ENCODE measurements around the gene CETP. TPM values are rescaled to one million over a fixed set of nuclear protein-coding genes. Genes with fewer than 3 reads are reported as not detected.

CETP gene
- total and polyA plus RNA-seq, 2 of the 13 experiments (the other 11 are each of a cell fraction or from before 2014, with no cell fraction given) = 0.31 to 9.8 TPM

- TF ChIP-seq TBX2 (CRISPR knock-in tag; IDR thresholded peaks at IDR 0.05; ENCODE audit: borderline replicate concordance) = no peak
- TF ChIP-seq, protein P1, sequence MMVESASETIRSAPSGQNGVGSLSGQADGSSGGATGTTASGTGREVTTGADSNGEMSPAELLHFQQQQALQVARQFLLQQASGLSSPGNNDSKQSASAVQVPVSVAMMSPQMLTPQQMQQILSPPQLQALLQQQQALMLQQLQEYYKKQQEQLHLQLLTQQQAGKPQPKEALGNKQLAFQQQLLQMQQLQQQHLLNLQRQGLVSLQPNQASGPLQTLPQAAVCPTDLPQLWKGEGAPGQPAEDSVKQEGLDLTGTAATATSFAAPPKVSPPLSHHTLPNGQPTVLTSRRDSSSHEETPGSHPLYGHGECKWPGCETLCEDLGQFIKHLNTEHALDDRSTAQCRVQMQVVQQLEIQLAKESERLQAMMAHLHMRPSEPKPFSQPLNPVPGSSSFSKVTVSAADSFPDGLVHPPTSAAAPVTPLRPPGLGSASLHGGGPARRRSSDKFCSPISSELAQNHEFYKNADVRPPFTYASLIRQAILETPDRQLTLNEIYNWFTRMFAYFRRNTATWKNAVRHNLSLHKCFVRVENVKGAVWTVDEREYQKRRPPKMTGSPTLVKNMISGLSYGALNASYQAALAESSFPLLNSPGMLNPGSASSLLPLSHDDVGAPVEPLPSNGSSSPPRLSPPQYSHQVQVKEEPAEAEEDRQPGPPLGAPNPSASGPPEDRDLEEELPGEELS (CRISPR knock-in tag; IDR thresholded peaks at IDR 0.05) = no peak
- TF ChIP-seq MXD4 (CRISPR knock-in tag; IDR thresholded peaks at IDR 0.05) = no peak
- TF ChIP-seq, protein P2, sequence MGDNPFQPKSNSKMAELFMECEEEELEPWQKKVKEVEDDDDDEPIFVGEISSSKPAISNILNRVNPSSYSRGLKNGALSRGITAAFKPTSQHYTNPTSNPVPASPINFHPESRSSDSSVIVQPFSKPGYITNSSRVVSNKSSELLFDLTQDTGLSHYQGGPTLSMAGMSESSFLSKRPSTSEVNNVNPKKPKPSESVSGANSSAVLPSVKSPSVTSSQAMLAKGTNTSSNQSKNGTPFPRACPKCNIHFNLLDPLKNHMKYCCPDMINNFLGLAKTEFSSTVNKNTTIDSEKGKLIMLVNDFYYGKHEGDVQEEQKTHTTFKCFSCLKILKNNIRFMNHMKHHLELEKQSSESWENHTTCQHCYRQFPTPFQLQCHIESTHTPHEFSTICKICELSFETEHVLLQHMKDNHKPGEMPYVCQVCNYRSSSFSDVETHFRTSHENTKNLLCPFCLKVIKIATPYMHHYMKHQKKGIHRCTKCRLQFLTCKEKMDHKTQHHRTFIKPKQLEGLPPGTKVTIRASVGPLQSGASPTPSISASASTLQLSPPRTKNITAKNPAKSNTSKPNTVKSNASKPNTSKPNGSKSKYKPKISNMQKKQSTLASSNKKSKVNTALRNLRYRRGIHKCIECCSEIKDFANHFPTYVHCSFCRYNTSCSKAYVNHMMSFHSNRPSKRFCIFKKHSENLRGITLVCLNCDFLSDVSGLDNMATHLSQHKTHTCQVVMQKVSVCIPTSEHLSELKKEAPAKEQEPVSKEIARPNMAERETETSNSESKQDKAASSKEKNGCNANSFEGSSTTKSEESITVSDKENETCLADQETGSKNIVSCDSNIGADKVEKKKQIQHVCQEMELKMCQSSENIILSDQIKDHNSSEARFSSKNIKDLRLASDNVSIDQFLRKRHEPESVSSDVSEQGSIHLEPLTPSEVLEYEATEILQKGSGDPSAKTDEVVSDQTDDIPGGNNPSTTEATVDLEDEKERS (CRISPR knock-in tag; IDR thresholded peaks at IDR 0.05) = no peak
- TF ChIP-seq KDM3A (CRISPR knock-in tag; IDR thresholded peaks at IDR 0.05; ENCODE audit: low read depth) = no peak
- TF ChIP-seq ZNF782 (CRISPR knock-in tag; IDR thresholded peaks at IDR 0.05; ENCODE audit: borderline replicate concordance) = no peak
- TF ChIP-seq BRCA1 (CRISPR knock-in tag; IDR thresholded peaks at IDR 0.05) = no peak
- no peak for TF ChIP-seq HOXD1 (CRISPR knock-in tag; IDR thresholded peaks at IDR 0.05)
- no peak for TF ChIP-seq ZNF784 (CRISPR knock-in tag; IDR thresholded peaks at IDR 0.05; ENCODE audit: borderline replicate concordance)
- TF ChIP-seq FOXA1 (IDR thresholded peaks at IDR 0.05) = no peak
- no peak for TF ChIP-seq FOXA1 (CRISPR knock-in tag; IDR thresholded peaks at IDR 0.05)
- TF ChIP-seq ZNF552 (CRISPR knock-in tag; IDR thresholded peaks at IDR 0.05; ENCODE audit: borderline replicate concordance) = no peak
- peak; percentile 53 for TF ChIP-seq AGO2 (optimal IDR thresholded peaks at IDR 0.05; ENCODE audit: low read depth, low read length)
- TF ChIP-seq EED (CRISPR knock-in tag; IDR thresholded peaks at IDR 0.05) = no peak
- TF ChIP-seq MEF2D (CRISPR knock-in tag; IDR thresholded peaks at IDR 0.05) = 0 out of 2 replicates have a peak, but pooled peaks have one; percentile 41
- no peak for TF ChIP-seq SP1 (IDR thresholded peaks at IDR 0.05)
- no peak for TF ChIP-seq SP1 (CRISPR knock-in tag; IDR thresholded peaks at IDR 0.05)
- peak; percentile 83 for TF ChIP-seq HNRNPK (IDR thresholded peaks at IDR 0.05; ENCODE audit: low read depth, low read length, poor library complexity, severe bottlenecking)
- no peak for TF ChIP-seq ZBTB7A (CRISPR knock-in tag; IDR thresholded peaks at IDR 0.05)
- no peak for TF ChIP-seq NFE2 (CRISPR knock-in tag; IDR thresholded peaks at IDR 0.05)
- TF ChIP-seq, protein P3, sequence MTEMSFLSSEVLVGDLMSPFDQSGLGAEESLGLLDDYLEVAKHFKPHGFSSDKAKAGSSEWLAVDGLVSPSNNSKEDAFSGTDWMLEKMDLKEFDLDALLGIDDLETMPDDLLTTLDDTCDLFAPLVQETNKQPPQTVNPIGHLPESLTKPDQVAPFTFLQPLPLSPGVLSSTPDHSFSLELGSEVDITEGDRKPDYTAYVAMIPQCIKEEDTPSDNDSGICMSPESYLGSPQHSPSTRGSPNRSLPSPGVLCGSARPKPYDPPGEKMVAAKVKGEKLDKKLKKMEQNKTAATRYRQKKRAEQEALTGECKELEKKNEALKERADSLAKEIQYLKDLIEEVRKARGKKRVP (CRISPR knock-in tag; IDR thresholded peaks at IDR 0.05) = 0 out of 4 replicates have a peak, but pooled peaks of 1 of the 2 experiments have one; percentile 4
- TF ChIP-seq ZNF879 (CRISPR knock-in tag; IDR thresholded peaks at IDR 0.05) = no peak
- TF ChIP-seq TAF15 (IDR thresholded peaks at IDR 0.05; ENCODE audit: low read depth, low read length, poor library complexity, severe bottlenecking) = no peak
These were observed 16.6 kb upstream of the CETP start (continued) for GRCh38 chr16:56944954-56945839.
